K562 (cell line): ENCODE results near the gene HMGB1. TPM values are rescaled to one million over a fixed set of nuclear protein-coding genes. Genes with fewer than 3 reads are reported as not detected.

Experiments
- ATAC-seq: fragments of 200-7000 bp; cut with Tn5 transposase; 3 replicates; pipeline ENCODE4 v1.9.1; 2020; ENCODE audit warnings: moderate library complexity
- BruUV-seq: library from RNA; stranded (reverse); fragments of 400-500 nt; replicated peaks from 2 replicates; lab custom pipeline; 2021; lab: Mats Ljungman, UMichigan
- CTCF ChIA-PET: fragments of 300-600 bp; formaldehyde crosslinking; extraction: SDS; loops from one replicate; lab custom pipeline; 2021; ENCODE audit warnings: low intra/inter-chr PET ratio; lab: Yijun Ruan, JAX
- POLR2A ChIA-PET: fragments of 300-600, 350-650 bp; sonication (Branson Sonifier 250); formaldehyde crosslinking; extraction: SDS; loops from one replicate; lab custom pipeline; 2021; ENCODE audit warnings: antibody characterized with exemption, inconsistent platforms; lab: Yijun Ruan, JAX
- DNase-seq, 4 experiments: peaks; one replicate each; pipeline versions ENCODE4 v3.0.0 to v3.0.0-alpha.2; 2011 to 2018; ENCODE audit warnings: low spot score in 3 of 4, mixed read lengths in 3 of 4; ENCODE audit errors: extremely low read depth in 1 of 4
- FAIRE-seq: peaks from 2 replicates; lab custom pipeline; 2011; peaks lifted over from hg19 to GRCh38; lab: Jason Lieb, UNC
- H2AFZ ChIP-seq: 2 replicates; pipeline ENCODE4 v1.6.0; 2011; ENCODE audit warnings: low read depth, low read length, control low read depth, inconsistent platforms
- H3K27ac ChIP-seq: fragments of 200-600 bp; 3 replicates; pipeline ENCODE4 v1.8.0; 2011; ENCODE audit warnings: low read depth, mild to moderate bottlenecking, control low read depth, inconsistent platforms, low read length, moderate library complexity, mixed read lengths; ENCODE audit errors: extremely low read depth
- H3K27me3 ChIP-seq, 2 experiments: fragments of 300-600 bp in 1 of 2; 2 replicates in 1 of 2; 3 replicates in 1 of 2; pipeline versions ENCODE4 v1.6.0 to v1.8.0; 2011; ENCODE audit warnings: inconsistent platforms in 2 of 2, low read length in 2 of 2, mild to moderate bottlenecking in 1 of 2, mixed read lengths in 1 of 2, moderate library complexity in 1 of 2; ENCODE audit not compliant: control insufficient read depth in 2 of 2, insufficient read depth in 2 of 2
- H3K36me3 ChIP-seq: fragments of 300-600 bp; 3 replicates; pipeline ENCODE4 v1.8.0; 2011; ENCODE audit warnings: mild to moderate bottlenecking, low read length, inconsistent platforms; ENCODE audit not compliant: control insufficient read depth, insufficient read depth
- H3K4me1 ChIP-seq, 2 experiments: fragments of 200-600 bp in 1 of 2; replicated peaks in 1 of 2; 2 replicates in 1 of 2; 3 replicates in 1 of 2; pipeline versions ENCODE4 v1.5.1 to v1.8.0; 2011; ENCODE audit warnings: inconsistent platforms in 2 of 2, low read length in 2 of 2, mild to moderate bottlenecking in 1 of 2, mixed read lengths in 1 of 2, moderate library complexity in 1 of 2; ENCODE audit not compliant: control insufficient read depth in 2 of 2, insufficient read depth in 2 of 2
- H3K4me2 ChIP-seq: 2 replicates; pipeline ENCODE4 v1.6.1; 2011; ENCODE audit warnings: low read length, control low read depth, inconsistent platforms, mixed read lengths; ENCODE audit not compliant: insufficient read depth
- H3K4me3 ChIP-seq: fragments of 200-600 bp; sonication (generic), shearing (Covaris generic); 2 replicates; pipeline ENCODE4 v1.5.1; 2016; ENCODE audit warnings: control low read depth, inconsistent platforms
- H3K79me2 ChIP-seq: fragments of 200-600 bp; 3 replicates; pipeline ENCODE4 v1.8.0; 2011; ENCODE audit warnings: low read length, inconsistent platforms; ENCODE audit not compliant: control insufficient read depth, insufficient read depth
- H3K9ac ChIP-seq, 2 experiments: 2 replicates each; pipeline versions ENCODE4 v1.6.0 to v1.6.1; 2011; ENCODE audit warnings: low read depth in 2 of 2, low read length in 2 of 2, control low read depth in 1 of 2, inconsistent platforms in 1 of 2, mild to moderate bottlenecking in 1 of 2, mixed read lengths in 1 of 2; ENCODE audit not compliant: insufficient read depth in 1 of 2
- H3K9me1 ChIP-seq: one replicate; pipeline ENCODE4 v1.6.0; 2011; ENCODE audit warnings: inconsistent platforms, mild to moderate bottlenecking, low read length, moderate library complexity; ENCODE audit not compliant: control insufficient read depth, insufficient read depth
- H3K9me3 ChIP-seq: replicated peaks from 2 replicates; pipeline ENCODE4 v1.5.1; 2011; ENCODE audit warnings: low read depth, low read length, inconsistent platforms; ENCODE audit not compliant: control insufficient read depth, insufficient read depth
- H4K20me1 ChIP-seq: replicated peaks from 2 replicates; pipeline ENCODE4 v1.6.1; 2011; ENCODE audit warnings: low read length, inconsistent platforms, mixed read lengths; ENCODE audit not compliant: control insufficient read depth, insufficient read depth
- ARID1B ChIP-seq: fragments of 450-650 bp; IDR thresholded peaks from 2 replicates; pipeline ENCODE4 v1.6.1; 2016; ENCODE audit warnings: antibody characterized with exemption, mild to moderate bottlenecking, inconsistent platforms
- E2F3 ChIP-seq: fragments of 250-450 bp; sonication (Bioruptor Pico); IDR thresholded peaks from 2 replicates; pipeline ENCODE4 v1.4.0; 2020; ENCODE audit warnings: mild to moderate bottlenecking
- FIP1L1 ChIP-seq: fragments of 200-400 bp; formaldehyde crosslinking; IDR thresholded peaks from 2 replicates; pipeline ENCODE4 v1.6.1; 2018; ENCODE audit warnings: mild to moderate bottlenecking, low read depth, low read length; ENCODE audit not compliant: poor library complexity, severe bottlenecking
- MECOM ChIP-seq: fragments of 250-450 bp; sonication (Bioruptor Pico); IDR thresholded peaks from 2 replicates; pipeline ENCODE4 v1.8.0; 2022; ENCODE audit warnings: inconsistent platforms
- MTF1 ChIP-seq: fragments of 250-450 bp; sonication (Bioruptor Pico); IDR thresholded peaks from 2 replicates; pipeline ENCODE4 v1.9.0; 2021; ENCODE audit warnings: moderate library complexity, mild to moderate bottlenecking, inconsistent platforms, borderline replicate concordance
- NCOA1 ChIP-seq: fragments of 450-650 bp; IDR thresholded peaks from 2 replicates; pipeline ENCODE4 v1.6.1; 2016; ENCODE audit warnings: low read depth
- NFE2L1 ChIP-seq: fragments of 450-650 bp; IDR thresholded peaks from 2 replicates; pipeline ENCODE4 v1.6.1; 2016; ENCODE audit warnings: missing genetic modification characterization, low read depth, mild to moderate bottlenecking, missing compliant biosample characterization, moderate library complexity, borderline replicate concordance
- PHF20 ChIP-seq: fragments of 450-650 bp; IDR thresholded peaks from 2 replicates; pipeline ENCODE4 v1.6.1; 2018; ENCODE audit not compliant: partially characterized antibody
- TARDBP ChIP-seq: fragments of 450-650 bp; IDR thresholded peaks from 2 replicates; pipeline ENCODE4 v1.6.1; 2016
- TFE3 ChIP-seq: fragments of 450-650 bp; formaldehyde crosslinking; IDR thresholded peaks from 2 replicates; pipeline ENCODE4 v1.4.0; 2020; ENCODE audit warnings: mild to moderate bottlenecking, mixed read lengths
- ZNF175 ChIP-seq: fragments of 200-800 bp; sonication (Bioruptor generic); IDR thresholded peaks from 2 replicates; pipeline ENCODE4 v1.6.1; 2016; ENCODE audit warnings: low read depth, mild to moderate bottlenecking, missing genetic modification characterization, missing compliant biosample characterization
- ZNF696 ChIP-seq: fragments of 250-450 bp; sonication (Bioruptor Pico); conservative IDR thresholded peaks from 2 replicates; pipeline ENCODE4 v1.4.0; 2020; ENCODE audit warnings: mild to moderate bottlenecking, moderate library complexity
- ZNF717 ChIP-seq: fragments of 250-450 bp; sonication (Bioruptor Pico); IDR thresholded peaks from 2 replicates; pipeline ENCODE4 v1.5.0; 2021
- WGBS: fragments of 100-300 bp; shearing (Covaris generic); methylation state at CpG from one replicate; pipeline ENCODE4 v1.1.6; 2016; ENCODE audit warnings: low coverage, mixed read lengths; ENCODE audit not compliant: insufficient coverage; ENCODE audit errors: missing lambda C conversion rate; 5-methylcytosine and 5-hydroxymethylcytosine counted together
- in situ Hi-C: fragments of 300-500 bp; cut with MboI; formaldehyde crosslinking; loops from 4 replicates; pipeline ENCODE4 v1.15.0; 2018; ENCODE audit warnings: inconsistent platforms, mixed read lengths
- intact Hi-C: fragments of 100-400 bp; cut with micrococcal nuclease; formaldehyde crosslinking; loops from 2 replicates; pipeline ENCODE4 v1.14.2; 2022
- polyA plus RNA-seq, 8 experiments: library from polyadenylated mRNA; depleted of rRNA in 4 of 8; stranded (reverse) in 5 of 8; unstranded in 3 of 8; fragments of >200 nt; fragmentation: Nextera tagmentation in 2 of 8; fragmentation: Illumina TruSeq in 1 of 8; extraction: Ambion mirVana in 2 of 8; extraction: Trizol in 1 of 8; gene quantifications; 2 replicates each; pipeline versions ENCODE4 v1.2.1 to v1.2.3, GENCODE V29; 2011 to 2014; ENCODE audit warnings: inconsistent platforms in 1 of 8, missing spikeins in 1 of 8
- total RNA-seq, 7 experiments: library from RNA; depleted of rRNA in 6 of 7; stranded (reverse); fragments of >200 nt in 6 of 7; fragmentation: Illumina TruSeq in 2 of 7; extraction: Trizol in 2 of 7; gene quantifications; 2 replicates each; pipeline versions ENCODE4 v1.2.1 to v1.2.3, GENCODE V29; 2011 to 2021; ENCODE audit warnings: low replicate concordance in 1 of 7

The HMGB1 gene
- total and polyA plus RNA-seq, 9 of the 15 experiments (the other 6 are each of a cell fraction or from before 2014, with no cell fraction given) = 442 to 1,896 (median 933) TPM

GRCh38 chr13:30487075-30487470, 21.3 kb upstream of the HMGB1 start (continued):
- TF ChIP-seq E2F3 (CRISPR knock-in tag) (no peak), ARID1B (no peak), NCOA1 (no peak), PHF20 (no peak)

GRCh38 chr13:30486230-30487074, 20.7 kb upstream of the HMGB1 start:
- no TSS peak for BruUV-seq
- no peaks in the 10 kb centered on the region for H3K4me1 ChIP-seq
- no peaks in the 10 kb centered on the region for H3K9me3 ChIP-seq
- H3K9ac ChIP-seq = no peak overlapping the region
- ChIA-PET POLR2A (no interaction called here), CTCF (no interaction called here)
- ATAC-seq = no peak
- 23% methylated on average over 11 of the region's 11 CpGs for WGBS
- no peaks in the 10 kb centered on the region for H3K36me3 ChIP-seq
- no peak overlapping the region for H3K4me3 ChIP-seq
- H3K79me2 ChIP-seq = no peaks in the 10 kb centered on the region
- H3K9me1 ChIP-seq = no peaks in the 10 kb centered on the region
- H3K27me3 ChIP-seq = peaks cover 14 to 30% of the 10 kb centered on the region in 2 experiments
- no peak overlapping the region for H3K4me2 ChIP-seq
- in situ Hi-C loops (no loop called here), intact Hi-C loops (no loop called here)
- H4K20me1 ChIP-seq = no peaks in the 10 kb centered on the region; the same call in 1 of the 2 replicates
- TF ChIP-seq MECOM (CRISPR knock-in tag) = no peak
- TF ChIP-seq ZNF175 = no peak
- TF ChIP-seq FIP1L1 = no peak
- TF ChIP-seq TARDBP = no peak
- no peak for TF ChIP-seq ZNF696 (CRISPR knock-in tag)
- TF ChIP-seq NFE2L1 (tag) = no peak
- TF ChIP-seq ZNF717 = no peak
- TF ChIP-seq MTF1 = no peak
- TF ChIP-seq TFE3 (CRISPR knock-in tag) = no peak
- H3K27ac ChIP-seq = no peak overlapping the region
- no peak for FAIRE-seq
- H2AFZ ChIP-seq = no peak overlapping the region
- no peak for DNase-seq
